PC-3 (cell line): ENCODE data around the gene MANBA.

Experiments
- EZH2 ChIP-seq: fragments of 300-600 bp; sonication (generic); IDR thresholded peaks from one replicate; pipeline ENCODE4 v1.6.1; 2017; ENCODE audit warnings: antibody characterized with exemption, mild to moderate bottlenecking, low read length; ENCODE audit not compliant: unreplicated experiment
- EZH2phosphoT487 ChIP-seq: fragments of 300-600 bp; sonication (generic); IDR thresholded peaks from 2 replicates; pipeline ENCODE4 v1.6.1; 2018; ENCODE audit warnings: mild to moderate bottlenecking, antibody characterized with exemption, low read length, borderline replicate concordance
- TF ChIP-seq, protein P1 (sequence below): fragments of 300-600 bp; sonication (generic); conservative IDR thresholded peaks from 2 replicates; pipeline ENCODE4 v1.5.1; 2017; ENCODE audit warnings: antibody characterized with exemption, low read depth, mild to moderate bottlenecking, low read length

DNA sequence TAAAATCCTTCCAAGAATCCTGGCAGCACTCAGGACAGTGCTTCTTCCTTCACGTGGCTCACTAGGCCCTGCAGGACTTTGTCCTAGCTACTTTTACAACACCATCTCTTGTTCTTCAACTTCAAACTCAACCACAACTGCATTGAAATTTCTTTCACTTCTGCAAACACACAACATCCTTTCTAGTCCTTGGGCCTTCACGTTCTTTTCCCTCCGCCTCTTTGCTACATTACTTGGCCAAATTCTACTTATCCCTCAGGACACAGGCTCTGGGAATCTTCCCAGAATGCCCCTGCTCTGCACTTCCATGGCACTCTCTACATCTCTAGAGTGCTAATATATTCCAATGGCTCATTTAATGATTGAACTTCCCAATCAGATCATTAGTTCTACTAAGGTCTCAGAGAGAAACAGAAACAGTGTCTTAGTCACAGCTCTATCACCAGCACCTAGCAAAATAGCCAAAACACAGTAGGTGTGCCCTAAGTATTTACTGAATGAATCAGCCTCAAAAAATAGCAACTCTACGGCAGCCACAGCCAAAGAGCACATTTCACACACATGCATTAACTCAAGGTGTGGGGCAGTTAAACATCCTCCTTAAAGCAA, 73.3 kb downstream of the MANBA start:
- TF ChIP-seq, protein P1, sequence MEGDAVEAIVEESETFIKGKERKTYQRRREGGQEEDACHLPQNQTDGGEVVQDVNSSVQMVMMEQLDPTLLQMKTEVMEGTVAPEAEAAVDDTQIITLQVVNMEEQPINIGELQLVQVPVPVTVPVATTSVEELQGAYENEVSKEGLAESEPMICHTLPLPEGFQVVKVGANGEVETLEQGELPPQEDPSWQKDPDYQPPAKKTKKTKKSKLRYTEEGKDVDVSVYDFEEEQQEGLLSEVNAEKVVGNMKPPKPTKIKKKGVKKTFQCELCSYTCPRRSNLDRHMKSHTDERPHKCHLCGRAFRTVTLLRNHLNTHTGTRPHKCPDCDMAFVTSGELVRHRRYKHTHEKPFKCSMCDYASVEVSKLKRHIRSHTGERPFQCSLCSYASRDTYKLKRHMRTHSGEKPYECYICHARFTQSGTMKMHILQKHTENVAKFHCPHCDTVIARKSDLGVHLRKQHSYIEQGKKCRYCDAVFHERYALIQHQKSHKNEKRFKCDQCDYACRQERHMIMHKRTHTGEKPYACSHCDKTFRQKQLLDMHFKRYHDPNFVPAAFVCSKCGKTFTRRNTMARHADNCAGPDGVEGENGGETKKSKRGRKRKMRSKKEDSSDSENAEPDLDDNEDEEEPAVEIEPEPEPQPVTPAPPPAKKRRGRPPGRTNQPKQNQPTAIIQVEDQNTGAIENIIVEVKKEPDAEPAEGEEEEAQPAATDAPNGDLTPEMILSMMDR: no peak
- TF ChIP-seq EZH2: no peak
- no peak for TF ChIP-seq EZH2phosphoT487
